Measurements from ENCODE around the gene HPCAL1.

The HPCAL1 gene

DNA sequence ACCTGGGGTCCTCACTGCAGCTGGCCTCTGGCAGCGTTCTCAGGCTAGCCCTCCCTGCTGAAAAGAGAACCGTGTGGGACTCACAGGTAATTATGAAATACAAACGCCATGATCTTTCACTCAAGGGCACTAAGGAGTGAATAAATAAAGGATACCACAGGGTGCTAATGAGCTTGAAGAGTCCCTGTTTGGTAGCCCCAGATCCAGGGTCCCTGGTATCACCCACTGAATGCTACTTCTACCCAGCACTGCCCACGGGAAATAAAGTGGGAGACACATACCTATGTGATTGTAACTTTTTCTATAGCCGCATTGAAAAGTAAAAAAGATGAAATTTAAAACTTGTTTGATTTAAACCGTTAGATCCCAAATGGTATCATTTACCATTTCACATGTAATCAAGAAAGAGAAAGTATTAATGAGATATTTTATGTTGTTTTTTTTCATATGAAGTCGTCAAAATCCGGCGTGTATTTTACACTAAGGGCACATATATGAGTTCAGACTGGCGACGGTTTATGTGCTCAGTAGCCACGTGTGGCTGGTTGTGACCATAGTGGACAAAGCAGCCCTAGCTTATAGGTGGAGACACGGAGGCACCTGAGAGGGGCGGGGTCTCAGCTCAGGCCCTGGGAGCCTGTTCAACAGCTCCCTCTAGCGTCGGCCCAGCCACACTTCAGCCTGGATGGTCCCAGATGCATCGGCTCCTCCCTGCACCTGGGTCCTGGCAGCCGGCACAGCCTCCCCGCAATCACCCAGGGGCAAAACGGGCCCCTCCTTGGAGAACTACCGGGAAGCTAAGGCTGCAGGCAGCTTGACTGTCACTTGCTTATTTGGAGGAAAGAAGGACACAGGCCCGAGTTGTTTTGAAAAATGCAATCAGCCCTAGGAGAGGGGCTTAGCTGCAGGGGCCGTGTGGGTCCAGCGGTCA is 106.2 kb downstream of the HPCAL1 start:
- peak overlapping the region; percentile 80 for H3K27ac ChIP-seq
- TF ChIP-seq ZFX (IDR thresholded peaks at IDR 0.05; ENCODE audit: borderline replicate concordance): no peak
- TF ChIP-seq, protein P1, sequence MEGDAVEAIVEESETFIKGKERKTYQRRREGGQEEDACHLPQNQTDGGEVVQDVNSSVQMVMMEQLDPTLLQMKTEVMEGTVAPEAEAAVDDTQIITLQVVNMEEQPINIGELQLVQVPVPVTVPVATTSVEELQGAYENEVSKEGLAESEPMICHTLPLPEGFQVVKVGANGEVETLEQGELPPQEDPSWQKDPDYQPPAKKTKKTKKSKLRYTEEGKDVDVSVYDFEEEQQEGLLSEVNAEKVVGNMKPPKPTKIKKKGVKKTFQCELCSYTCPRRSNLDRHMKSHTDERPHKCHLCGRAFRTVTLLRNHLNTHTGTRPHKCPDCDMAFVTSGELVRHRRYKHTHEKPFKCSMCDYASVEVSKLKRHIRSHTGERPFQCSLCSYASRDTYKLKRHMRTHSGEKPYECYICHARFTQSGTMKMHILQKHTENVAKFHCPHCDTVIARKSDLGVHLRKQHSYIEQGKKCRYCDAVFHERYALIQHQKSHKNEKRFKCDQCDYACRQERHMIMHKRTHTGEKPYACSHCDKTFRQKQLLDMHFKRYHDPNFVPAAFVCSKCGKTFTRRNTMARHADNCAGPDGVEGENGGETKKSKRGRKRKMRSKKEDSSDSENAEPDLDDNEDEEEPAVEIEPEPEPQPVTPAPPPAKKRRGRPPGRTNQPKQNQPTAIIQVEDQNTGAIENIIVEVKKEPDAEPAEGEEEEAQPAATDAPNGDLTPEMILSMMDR (IDR thresholded peaks at IDR 0.05): peak; percentile 98

DNA sequence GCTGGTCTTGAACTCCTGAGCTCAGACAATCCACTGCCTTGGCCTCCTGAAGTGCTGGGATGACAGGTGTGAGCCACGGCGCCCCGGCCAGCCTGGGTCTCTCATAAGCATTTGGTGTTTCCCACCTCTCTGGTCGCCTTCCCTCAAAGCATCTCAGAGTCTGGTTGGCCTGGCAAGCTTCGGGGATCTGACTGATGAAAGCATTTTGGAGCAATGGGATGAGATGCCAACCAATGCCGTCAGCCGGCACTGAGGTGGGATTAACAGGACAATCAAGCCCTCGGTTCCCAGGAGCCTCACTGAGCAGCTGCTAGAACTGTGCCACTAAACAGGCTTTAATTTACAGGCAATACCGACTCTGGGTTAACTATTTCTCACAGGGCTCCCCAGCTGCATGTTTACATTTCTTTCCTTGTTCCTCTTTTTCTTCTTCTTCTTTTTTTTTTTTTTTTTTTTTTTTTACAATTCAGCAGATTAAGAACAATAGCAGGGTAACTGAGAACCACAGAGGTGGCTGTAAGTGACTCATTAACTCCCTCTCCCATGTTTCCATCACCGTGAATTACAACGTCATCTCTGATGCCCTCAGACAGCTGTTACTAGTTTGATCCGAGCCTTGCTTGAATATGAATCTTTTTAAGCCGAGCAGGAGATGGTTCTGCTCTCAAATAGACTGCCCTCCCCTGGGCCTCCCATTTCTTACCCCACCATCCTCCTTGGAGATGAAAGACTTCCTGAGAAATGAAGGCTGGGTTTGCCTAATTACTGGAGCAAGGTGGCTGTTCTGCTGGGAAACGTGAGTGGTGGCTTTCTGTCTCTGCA is 107.5 kb downstream of the HPCAL1 start:
- H3K27ac ChIP-seq: no peak overlapping the region

DNA sequence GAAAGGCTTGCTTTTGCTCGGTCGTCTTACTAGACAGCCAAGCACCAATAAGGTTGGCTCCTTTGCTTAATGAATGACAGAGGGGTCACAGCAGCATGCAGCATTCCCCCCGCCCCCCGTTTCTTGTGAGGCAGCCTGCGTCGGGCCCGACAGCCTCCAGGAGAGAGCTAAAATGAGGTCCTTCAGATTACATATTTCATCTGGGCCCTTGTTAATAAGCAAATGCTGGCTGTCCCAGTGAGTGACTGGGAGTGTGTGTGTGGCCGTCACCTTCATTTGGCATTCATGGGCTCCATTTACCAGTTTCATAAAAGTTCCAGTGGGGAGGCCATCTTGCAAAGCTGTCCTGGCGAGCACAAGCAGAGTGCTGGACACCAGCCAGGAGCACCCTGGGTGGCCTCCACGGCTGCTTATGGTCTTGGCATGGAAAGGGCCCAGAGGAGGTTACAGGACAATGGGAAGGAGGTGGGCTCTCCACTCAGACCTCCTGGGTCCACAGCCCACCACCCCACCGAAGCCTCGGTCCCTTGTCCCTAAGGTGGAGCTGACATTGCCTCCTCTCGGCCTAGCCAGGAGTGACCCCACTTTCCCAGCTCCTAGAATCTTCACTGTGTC is 108.2 kb downstream of the HPCAL1 start:
- H3K27ac ChIP-seq: no peak overlapping the region
- no peak for TF ChIP-seq ZFX (IDR thresholded peaks at IDR 0.05; ENCODE audit: borderline replicate concordance)

More for the DNA sequence above, 107.5 kb downstream of the HPCAL1 start:
- TF ChIP-seq, protein P1 (IDR thresholded peaks at IDR 0.05): no peak
- no peak for TF ChIP-seq ZFX (IDR thresholded peaks at IDR 0.05; ENCODE audit: borderline replicate concordance)

DNA sequence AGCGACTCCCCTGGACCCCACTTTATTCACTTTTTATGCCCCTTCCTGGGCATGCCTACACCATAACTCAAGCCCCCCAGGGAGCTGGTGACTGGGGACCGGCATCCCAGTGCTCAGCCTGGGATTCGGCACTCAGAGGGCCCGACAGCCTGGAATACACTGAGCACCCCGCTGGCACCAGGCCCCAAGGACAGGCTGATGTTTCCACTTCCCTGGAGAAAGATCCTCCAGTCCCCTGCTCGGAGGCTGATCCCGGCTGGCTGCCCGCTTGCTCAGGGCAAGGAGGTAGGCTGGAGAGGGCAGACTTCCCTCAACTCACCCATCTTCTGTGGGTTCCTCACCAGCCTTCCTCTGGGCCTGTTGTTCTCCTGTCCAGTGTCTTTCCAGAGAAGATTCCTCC is 108.9 kb downstream of the HPCAL1 start:
- H3K27ac ChIP-seq: no peak overlapping the region
- no peak for TF ChIP-seq ZFX (IDR thresholded peaks at IDR 0.05; ENCODE audit: borderline replicate concordance)
- TF ChIP-seq, protein P1 (IDR thresholded peaks at IDR 0.05): no peak

DNA sequence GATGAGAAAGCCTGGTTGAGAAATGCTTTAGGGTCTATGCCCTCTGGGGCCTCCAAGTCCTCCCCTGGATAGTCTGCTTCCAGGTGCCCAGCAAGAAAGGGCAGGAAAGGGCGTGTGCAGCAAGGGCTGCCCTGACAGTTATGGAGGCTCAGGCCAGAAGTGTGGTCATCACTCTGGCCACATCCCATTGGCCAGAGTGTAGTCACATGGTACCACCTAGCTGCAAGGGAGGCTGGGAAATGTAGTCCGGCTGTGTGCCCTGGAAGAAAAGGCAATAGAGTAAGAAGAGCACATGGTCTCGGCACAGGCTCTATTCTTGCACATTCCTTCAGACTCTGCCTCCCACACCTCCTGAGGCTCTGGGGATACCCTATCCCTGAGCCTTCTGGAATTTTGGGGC is 109.7 kb downstream of the HPCAL1 start:
- no peak for TF ChIP-seq ZFX (IDR thresholded peaks at IDR 0.05; ENCODE audit: borderline replicate concordance)
- TF ChIP-seq, protein P1 (IDR thresholded peaks at IDR 0.05): no peak
- H3K27ac ChIP-seq: no peak overlapping the region

DNA sequence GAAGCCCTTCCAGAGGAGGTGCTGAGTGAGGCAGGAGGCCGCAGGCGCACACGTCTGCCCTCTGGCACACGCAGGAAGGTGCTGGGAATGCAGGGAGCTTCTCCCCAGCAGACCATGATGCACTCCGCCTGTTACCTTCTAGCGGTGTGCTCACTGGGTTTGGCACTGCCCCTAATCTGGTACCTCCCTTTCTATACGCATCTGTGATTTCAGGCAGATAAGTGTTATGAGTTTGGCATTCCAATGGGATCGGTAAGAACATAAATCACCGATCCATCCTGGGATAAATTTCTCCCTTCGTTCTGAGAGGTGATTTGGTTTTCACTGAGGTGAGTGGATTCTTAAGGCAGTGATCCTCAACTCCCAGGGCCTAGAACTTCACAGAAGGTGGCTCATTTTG is 110.8 kb downstream of the HPCAL1 start:
- no peak for TF ChIP-seq ZFX (IDR thresholded peaks at IDR 0.05; ENCODE audit: borderline replicate concordance)
- TF ChIP-seq, protein P1 (IDR thresholded peaks at IDR 0.05): no peak
- H3K27ac ChIP-seq: no peak overlapping the region

DNA sequence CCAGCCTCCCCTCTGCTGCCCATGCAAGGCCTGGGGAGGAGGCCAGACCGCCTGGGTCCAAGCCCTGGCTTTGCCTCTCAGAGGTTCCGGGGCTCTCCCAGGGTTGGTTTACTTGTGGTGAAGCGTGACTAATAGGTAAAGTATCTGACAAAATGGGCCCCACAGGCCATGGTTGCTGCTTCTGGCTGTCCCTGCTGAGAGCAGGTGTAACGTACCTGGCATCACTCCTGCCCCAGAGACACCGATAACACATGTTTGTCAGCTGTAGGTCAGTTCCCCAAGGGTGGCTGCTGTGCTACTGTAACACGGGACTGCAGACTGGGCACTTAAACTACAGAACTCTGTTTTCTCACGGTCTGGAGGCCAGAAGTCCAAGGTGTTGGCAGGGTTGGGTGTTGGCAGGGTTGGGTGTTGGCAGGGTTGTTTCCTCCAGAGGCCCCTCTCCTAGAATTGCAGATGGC is 111.3 kb downstream of the HPCAL1 start:
- no peak for TF ChIP-seq ZFX (IDR thresholded peaks at IDR 0.05; ENCODE audit: borderline replicate concordance)
- TF ChIP-seq, protein P1 (IDR thresholded peaks at IDR 0.05): no peak
- H3K27ac ChIP-seq: no peak overlapping the region

All from 22Rv1 (cell line).